Central memory CD8-positive, alpha-beta T cell (primary cell): ENCODE measurements around the gene UBE2U.

ENCODE experiments used
- ATAC-seq: fragments of 150-1000 bp; cut with Tn5 transposase; replicated peaks from 2 replicates; pipeline ENCODE4 v1.10.0; 2022; ENCODE audit warnings: mild to moderate bottlenecking, moderate FRiP score, moderate number of reproducible peaks; ENCODE audit not compliant: poor library complexity, severe bottlenecking; ENCODE audit errors: extremely low read depth
- DNase-seq, 2 donors: peaks; one replicate each; pipeline ENCODE4 v3.0.0; 2021; ENCODE audit warnings: low spot score in 2 of 2
- H3K27ac Mint-ChIP-seq: one replicate; pipeline ENCODE4 v1.8.0; 2022; ENCODE audit warnings: low read depth, mild to moderate bottlenecking, moderate library complexity, mixed read lengths
- H3K27me3 Mint-ChIP-seq: one replicate; pipeline ENCODE4 v1.8.0; 2022; ENCODE audit warnings: mixed read lengths
- H3K36me3 Mint-ChIP-seq: one replicate; pipeline ENCODE4 v1.8.0; 2022; ENCODE audit warnings: mild to moderate bottlenecking, moderate library complexity, mixed read lengths; ENCODE audit not compliant: insufficient read depth
- H3K4me1 Mint-ChIP-seq: one replicate; pipeline ENCODE4 v1.8.0; 2022; ENCODE audit warnings: mixed read lengths
- H3K4me3 Mint-ChIP-seq: one replicate; pipeline ENCODE4 v1.8.0; 2022; ENCODE audit warnings: mild to moderate bottlenecking, moderate library complexity, mixed read lengths
- H3K9me3 Mint-ChIP-seq: one replicate; pipeline ENCODE4 v1.8.0; 2022; ENCODE audit warnings: mixed read lengths

Gene UBE2U

DNA sequence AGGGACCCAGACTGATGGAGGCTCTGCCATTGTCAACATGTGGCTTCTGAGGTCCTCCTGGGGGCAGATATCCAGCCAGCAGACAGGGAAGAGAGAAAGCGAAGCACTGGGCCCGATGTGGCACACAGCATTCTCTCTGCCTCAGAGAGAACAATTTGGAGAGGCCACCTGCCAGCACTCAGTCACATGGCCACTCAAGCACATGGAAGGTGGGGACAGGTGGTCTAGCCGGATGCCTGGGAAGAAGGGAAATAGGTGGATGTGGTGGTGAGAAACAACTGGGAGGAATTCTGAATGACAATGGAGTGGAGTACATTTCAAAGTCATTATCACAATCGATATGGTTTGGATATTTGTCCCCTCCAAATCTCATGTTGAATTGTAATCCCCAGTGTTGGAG, 109.0 kb downstream of the UBE2U start:
- Mint-ChIP-seq H3K4me1 (no peaks in the 10 kb centered on the region), H3K36me3 (peaks cover 1% of the 10 kb centered on the region), H3K27ac (no peak overlapping the region), H3K9me3 (no peaks in the 10 kb centered on the region), H3K27me3 (peaks cover 20% of the 10 kb centered on the region), H3K4me3 (no peak overlapping the region)
- ATAC-seq = no peak
- no peak for DNase-seq

DNA sequence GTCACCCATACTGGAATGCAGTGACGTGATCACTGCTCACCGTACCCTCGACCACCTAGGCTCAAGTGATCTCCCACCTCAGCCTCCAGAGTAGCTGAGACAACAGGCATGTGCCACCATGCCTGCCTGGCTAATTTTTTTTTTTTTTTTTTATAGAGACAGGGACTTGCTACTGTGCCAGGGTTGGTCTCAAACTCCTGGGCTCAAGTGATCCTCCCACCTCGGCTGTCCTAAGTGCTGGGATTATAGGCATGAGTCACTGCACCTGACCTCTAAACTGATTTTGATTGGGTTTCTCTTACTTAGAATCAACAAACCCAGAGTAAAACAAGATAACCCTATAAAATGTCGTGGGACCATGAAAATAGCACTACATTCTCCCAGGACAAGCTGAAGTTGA, 112.0 kb downstream of the UBE2U start:
- DNase-seq (no peak), ATAC-seq (no peak)
- Mint-ChIP-seq H3K9me3 (no peaks in the 10 kb centered on the region), H3K27me3 (peaks cover 11% of the 10 kb centered on the region), H3K4me3 (no peak overlapping the region), H3K27ac (no peak overlapping the region), H3K4me1 (no peaks in the 10 kb centered on the region), H3K36me3 (peaks cover 1% of the 10 kb centered on the region)
